Measurements from ENCODE around the gene HORMAD2.
A peak's percentile ranks its signal among the peaks of the same experiment; 100 is the strongest.
"Not testable (repeated sequence)": the region's sequence is repeated elsewhere in the genome, so short reads cannot be mapped to it uniquely, and the experiment has no call there.

The HORMAD2 gene

DNA sequence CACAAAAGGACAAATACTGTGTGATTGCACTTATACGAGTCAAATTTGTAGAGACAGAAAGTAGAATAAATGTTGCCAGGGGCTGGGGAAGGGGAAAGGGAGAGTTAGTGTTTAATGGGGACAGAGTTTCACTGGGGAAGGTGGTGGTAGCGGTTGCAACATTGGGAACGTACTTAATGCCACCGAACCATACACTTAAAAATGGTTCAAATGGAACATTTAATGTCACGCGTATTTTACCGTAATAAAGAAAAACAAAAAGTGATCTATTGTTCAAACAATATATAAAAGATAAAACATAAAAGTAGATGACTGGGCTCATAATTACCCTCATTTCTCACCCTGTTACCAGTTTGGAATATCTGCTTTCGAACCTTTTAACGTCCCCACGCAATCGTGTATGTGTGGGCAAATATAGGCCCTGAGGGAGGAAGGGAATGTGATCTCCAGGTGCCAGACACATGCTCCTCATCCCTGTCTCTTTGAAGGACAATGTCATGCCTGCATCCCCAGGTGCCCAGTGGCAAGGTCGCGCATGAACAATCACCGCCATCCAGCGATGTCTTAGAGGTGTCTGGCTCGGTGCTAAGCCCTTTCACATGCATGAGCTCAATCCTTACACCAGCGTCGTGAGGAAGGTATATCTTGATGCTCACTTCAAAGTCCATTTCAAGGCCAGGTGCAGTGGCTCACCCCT lies 131.0 kb downstream of the HORMAD2 start:
- no peak for DNase-seq (ENCODE audit: low read depth)

DNA sequence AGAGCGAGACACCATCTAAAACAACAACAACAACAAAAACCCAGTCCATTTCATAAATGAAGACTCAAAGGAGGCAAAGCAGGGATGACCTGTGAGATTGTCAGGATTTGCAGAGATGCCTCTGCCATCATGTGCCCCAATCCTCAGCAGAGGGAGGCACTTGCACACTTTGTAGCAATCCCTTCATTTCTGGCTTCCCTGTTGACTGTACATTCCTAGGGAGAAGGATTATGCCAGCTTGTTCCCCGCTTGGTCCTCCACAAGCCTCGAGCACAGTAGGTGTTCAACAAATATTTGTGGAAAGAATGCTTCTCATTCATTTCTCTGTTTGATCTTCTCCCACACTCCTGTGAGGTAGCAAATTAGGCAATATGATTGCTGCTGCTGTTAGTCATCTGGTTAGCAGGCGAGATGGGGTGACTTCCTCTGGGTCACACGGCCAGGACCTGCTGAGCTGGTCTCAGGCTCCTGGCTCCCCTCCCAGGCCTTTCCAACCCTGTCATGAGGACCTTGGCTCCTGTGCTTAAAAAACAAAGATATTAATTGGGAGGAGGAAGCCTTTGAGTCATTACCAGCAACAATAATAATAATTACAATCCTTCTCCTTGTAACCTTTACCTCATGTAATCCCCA lies 132.2 kb downstream of the HORMAD2 start:
- no peak for DNase-seq (ENCODE audit: low read depth)

DNA sequence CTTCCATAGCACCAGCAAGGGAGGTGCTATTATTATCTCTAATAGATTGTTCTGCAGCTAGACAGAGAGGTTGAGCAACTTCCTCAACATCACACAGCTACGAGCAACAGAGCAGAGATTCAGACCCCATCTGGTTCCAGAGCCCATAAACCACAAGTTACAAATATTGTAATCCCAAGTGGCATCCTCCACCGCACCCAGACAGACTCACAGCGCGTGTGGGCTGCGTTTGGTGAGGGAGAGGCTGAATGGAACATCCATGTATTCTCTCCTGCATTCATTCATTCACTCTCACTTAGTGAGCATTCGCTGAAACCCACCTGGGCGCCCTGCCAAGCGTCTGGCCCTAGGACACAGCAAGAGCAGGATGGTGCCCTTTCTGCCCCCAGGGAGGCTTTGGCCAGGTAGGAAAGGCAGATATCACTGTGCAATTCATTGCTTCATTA lies 132.8 kb downstream of the HORMAD2 start:
- no peak for DNase-seq (ENCODE audit: low read depth)

DNA sequence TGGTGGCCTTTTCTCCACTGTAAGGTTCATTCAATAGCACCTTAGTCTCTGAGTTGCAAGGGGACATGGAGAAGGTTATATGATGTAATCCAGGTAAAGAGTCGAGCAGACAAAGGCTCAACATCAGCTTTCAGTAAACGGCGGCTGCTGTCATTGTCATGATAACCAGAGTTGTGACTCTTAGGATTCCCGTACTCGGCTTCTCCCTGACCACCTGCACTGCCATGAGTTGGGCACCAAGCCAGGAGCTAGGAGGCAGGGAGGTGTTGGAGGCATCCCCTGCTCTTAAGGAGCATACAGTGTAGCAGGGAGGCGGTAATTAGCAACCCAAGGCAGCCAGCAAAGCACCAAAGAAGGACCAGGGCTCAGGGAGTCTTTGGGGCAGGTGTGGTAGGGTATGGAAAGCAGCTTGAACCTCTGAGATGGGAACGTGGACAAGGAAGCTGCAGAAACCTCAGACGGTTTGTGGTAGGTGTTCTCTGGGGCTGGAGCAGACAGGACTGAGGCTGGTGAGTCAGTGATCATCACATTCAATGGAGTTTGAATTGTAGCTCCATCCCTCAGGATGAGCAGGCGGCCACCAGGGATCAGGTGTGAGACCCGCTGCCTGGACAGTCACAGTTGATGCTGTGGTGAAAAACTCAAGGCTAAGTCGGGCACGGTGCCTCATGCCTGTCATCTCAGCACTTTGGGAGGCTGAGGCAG lies 134.6 kb downstream of the HORMAD2 start:
- no peak for DNase-seq (ENCODE audit: low read depth)

DNA sequence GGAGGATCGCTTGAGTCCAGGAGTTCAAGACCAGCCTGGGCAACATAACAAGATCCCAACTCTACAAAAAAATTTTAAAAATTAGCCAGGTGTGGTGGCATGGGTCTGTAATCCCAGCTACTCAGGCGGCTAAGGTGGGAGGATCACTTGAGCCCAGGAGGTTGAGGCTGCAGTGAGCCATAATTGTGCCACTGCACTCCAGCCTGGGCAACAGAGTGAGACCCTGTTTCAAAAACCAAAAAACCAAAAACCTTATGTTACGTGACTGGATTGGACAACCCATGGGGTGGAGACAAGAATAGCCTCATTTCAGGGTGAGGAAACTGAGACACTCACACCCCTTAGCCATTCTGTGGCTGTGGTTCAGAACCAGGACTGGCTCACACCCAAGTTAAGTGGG lies 136.0 kb downstream of the HORMAD2 start:
- DNase-seq (ENCODE audit: low read depth) = not testable (repeated sequence)

DNA sequence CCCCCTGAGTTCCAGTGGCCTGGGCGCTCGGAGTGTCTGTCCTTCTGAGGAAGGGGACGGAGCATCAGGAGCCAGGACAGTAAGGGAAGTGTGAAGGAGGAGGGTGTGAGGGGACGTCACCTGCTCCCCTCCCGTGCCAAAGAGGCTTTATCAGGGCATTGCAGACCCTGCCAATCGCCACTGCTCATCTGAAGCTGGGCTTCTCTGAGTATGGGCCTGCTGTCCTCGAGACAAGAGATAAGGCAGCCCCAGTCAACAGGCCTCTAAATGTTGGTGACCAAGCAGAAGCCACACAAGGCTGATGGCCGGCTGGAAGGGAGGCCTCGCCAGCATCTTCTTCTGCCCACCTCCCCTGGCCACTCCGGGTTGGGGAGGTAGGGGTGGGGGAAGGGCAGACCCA lies 136.4 kb downstream of the HORMAD2 start:
- no peak for DNase-seq (ENCODE audit: low read depth)

DNA sequence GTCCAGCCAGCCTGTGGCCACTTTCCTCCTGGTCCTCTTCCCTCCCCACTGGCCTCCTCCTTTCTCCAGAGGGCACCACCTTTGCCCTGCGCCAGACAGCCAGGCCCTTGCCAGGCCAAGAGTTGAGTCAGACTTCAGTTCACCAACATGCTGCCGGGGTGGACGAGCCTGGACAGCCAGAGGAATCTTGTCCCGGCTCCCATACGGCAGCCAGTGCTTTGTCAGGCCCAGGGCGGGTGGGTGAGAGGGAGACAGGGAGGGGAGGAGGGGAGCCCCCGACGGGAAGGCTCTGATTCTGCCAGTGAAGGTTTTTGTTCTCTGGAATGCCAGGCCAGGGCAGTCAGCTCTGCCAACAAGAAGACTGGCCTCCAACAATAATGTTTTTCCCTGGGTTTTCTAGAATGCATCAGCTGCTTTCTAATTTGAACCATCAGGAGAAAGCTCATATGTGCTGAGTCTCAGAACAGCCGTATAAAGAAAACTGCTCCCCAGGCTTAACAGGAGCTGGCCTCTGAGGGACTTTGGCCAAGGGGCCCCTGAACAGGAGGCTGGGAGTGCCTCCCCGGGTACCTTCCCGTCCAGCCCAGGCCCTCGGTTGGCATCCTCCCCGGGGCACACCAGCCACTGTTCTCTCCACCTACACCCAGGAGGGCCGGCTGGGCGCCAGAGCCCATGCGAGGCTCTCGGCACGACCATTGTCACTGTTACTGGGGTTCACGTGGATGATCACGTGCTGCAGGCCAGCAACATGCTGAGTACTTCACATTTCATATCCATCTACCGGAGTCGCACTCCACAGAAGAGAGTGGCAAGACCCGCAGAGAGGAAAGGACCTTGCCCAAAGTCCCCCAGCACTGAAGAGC lies 137.7 kb downstream of the HORMAD2 start:
- DNase-seq (ENCODE audit: low read depth) = no peak

DNA sequence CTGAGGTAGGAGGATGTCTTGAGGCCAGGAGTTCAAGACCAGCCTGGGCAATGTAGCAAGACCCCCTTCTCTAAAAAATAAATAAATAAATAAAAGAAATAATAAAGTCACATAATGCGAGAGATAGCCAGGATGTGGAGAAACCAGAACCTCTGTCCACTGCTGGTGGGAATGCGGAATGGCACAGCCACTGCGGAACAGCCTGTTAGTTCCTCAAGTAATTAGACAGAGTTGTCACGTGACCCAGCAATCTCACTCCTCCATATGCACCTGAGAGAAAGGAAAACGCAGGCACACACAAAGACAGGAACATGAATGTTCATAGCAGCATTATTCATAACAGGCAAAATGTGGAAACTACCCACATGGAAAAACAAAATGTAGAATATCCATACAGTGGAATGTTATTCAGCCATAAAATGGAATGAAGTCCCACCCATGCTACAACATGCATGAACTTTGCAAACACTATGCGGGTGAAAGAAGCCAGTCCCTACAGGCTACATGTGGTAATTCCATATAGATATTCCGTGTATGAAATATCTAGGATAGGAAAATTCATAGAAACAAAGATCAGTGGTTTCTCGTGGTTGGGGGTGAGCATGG lies 138.9 kb downstream of the HORMAD2 start:
- DNase-seq (ENCODE audit: low read depth) = no peak

DNA sequence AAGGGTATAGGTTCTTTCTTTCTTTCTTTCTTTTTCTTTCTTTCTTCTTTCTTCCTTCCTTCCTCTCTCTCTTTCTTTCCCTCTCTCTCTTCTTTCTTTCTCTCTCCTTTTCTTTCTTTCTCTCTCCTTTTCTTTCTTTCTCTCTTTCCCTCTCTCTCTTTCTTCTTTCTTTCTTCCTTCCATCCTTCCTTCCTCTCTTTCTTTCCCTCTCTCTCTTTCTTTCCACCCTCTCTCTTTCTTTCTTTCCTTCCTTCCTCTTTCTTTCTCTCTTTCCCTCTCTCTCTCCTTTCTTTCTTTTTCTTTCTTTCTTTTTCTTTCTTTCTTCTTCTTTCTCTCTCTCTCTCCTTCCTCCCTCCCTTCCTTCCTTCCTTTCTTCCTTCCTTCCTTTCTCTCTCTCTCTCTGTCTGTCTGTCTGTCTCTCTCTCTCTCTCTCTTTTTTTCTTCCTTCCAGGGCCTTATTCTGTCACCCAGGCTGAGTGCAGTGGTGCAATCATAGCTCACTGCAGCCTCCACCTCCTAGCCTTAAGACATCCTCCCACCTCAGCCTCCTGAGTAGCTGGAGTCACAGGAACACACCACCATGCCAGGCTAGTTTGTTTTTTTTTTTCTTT lies 139.5 kb downstream of the HORMAD2 start:
- no peak for DNase-seq (ENCODE audit: low read depth)

DNA sequence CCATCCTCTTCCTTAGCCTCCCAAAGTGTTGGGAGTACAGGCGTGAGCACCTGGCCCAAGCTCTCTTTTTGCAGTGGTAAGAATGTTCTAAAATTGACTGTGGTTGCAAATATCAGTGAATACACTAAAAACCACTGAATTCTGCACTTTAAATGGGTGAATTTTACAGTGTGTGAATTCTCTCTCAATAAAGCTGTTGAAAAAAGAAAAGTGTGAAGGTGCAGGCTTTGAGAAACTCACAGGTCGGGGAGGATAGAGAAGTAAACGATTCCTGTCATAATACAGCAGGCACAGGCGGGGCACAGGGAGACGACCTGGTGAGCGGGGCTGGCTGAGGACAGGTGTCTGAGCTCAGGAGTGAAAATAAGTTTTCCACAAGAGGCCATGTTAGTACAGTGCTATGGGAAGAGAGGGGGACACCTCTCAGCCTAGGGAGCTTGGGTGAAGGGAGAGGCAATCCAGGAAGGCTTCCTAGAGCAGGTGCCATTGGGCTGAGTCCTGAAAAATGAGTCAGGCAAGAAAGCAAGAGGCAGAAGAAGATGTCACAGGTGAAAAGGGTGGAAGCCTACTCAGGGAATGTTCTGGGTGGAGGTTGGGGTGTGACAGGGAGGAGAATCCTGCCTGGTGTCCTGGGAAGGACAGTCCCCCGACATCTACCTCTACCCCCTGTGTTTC lies 140.2 kb downstream of the HORMAD2 start:
- DNase-seq (ENCODE audit: low read depth) = no peak

DNA sequence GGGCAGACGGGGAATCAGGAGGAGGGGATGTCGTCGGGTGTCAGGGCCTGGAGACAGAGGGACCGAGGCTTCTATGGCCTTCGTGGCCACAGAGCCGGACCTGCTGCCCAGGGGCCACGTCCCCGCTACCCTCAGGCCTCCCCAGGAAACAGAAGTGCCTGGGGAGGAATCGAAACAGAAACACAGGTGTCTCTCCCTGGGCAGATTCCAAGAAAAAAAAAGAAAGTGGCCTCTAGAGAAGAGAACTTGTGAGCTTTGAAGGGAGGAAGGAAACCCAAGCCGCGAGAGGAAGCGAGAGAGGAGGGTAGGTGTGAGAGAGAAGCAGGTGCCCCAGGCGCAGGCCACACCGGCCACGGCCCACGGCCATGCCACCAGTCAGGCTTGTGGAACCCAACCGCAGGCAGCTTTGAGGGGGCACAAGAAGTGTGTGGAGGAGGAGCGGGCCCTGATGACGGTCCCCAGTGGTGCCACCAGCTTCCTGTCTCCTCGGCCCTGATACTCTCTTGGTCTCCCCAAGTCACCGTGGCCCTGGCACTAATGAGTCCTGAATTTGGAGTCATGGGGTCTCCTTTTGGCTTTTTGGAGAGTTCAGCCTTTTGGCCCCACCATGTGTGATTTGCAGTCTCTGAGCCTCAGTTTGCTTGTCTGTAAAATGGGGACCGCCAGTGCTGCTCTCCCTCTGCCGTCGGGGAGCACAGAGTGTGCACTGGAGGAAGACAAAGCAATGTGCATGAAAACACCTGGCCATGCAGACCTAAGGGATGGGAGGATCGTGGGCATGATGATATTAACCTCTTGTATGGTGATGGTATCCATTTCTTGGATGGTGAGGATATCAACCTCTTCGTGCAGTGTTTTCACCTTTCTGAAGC lies 141.1 kb downstream of the HORMAD2 start:
- DNase-seq (ENCODE audit: low read depth) = peak; percentile 13

DNA sequence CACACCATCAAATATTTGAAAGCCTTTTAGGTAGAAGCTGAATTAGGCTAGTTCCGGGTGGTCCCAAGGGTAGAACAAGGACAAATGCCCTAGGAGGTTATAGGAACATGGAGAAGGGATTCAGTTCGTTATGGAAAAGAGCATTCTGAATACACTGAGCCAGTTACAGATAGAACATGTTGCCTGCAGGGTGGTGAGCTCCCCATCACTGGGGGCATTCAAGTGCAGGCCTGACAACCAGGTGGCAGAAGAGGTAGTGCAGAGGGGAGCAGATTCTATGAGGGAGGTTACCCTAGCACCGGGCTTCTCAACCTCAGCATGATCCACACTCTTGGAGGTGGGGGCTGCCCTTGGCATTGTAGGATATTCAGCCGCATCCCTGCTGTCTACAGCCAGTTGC lies 142.1 kb downstream of the HORMAD2 start:
- DNase-seq (ENCODE audit: low read depth) = no peak

DNA sequence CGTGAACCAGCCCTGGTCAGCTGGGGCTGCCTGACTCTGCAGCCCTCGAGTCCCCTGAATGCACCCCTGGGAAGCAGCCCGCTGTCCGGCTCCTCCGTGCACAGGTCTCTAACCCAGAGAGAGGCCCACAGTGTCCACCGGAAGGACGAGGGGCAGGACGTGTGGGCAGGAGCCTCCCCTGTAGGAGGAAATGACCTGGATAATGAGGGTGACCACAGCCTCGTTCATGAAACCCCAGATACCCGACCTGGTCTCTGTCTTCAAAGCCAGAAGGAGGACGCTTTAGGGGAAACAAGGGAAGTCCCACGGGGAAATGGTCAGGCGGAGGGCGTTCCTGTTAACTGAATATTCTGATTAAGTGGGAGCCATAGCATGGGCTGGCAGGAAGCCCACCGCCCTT lies 143.0 kb downstream of the HORMAD2 start:
- no peak for DNase-seq (ENCODE audit: low read depth)

DNA sequence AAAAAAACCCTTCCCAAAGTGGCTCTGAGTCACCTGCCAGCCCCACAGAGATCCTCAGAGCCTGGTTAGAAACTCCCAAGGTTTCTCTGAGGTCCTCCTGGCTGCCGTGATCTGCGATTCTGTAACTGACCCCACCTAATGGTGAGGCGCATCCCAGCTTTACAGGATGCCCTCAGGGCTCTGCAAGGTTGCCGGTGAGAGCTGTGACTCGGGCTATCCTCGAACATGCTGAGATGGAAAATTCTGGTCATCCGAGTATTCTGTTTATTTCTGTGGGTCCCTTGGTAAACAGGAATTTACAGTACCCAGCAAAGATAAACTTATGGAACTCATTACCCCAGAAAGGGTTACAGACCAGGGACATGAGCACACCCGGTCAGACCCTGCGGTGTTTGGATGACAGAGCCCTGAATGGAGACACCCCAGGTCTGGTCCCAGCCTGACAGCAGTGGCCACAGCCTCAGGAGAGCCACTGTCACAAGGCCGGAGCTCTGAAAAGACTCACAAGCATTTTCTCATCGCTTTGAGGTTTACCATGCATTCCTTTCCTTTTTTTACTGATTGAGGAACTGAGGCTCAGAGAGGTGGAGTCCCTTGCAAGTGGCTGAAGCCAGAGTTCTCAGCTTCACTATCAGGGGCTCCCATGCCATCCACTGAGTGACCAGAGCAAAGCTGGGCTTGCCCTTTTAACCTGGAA lies 144.0 kb downstream of the HORMAD2 start:
- DNase-seq (ENCODE audit: low read depth) = no peak

DNA sequence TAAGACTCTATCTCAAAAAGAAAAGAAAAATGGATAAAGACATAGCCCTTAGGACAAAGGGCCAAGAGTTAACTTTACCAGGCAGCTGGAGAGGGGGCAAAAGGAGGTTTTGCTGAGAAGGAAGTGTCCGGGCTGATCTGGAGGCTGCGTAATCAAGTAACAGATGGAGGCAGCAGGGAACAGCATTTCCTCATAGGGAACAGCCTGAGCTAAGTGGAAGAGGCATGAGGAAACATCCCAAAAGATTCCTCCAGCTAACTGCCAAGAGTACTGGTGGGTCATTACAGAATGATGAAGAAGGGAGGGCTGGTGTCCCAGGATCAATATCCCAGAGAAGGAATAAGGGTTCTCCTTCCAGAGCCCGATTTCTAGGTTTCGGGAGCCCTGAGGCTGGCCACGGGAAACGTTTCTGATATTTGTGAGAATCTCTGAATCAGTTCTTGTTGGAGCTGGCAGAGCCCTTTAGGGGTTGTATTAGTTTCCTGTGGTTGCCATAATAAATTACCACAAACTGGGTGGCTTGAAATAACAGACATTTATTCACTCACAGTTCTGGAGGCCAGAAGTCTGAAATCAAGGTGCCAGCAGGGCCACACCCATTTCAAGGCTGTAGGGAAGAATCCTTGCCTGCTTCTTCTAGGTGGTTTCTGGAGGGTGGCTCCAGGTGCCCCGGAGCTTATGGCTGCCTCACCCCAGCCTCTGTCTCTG lies 145.1 kb downstream of the HORMAD2 start:
- DNase-seq (ENCODE audit: low read depth) = no peak

DNA sequence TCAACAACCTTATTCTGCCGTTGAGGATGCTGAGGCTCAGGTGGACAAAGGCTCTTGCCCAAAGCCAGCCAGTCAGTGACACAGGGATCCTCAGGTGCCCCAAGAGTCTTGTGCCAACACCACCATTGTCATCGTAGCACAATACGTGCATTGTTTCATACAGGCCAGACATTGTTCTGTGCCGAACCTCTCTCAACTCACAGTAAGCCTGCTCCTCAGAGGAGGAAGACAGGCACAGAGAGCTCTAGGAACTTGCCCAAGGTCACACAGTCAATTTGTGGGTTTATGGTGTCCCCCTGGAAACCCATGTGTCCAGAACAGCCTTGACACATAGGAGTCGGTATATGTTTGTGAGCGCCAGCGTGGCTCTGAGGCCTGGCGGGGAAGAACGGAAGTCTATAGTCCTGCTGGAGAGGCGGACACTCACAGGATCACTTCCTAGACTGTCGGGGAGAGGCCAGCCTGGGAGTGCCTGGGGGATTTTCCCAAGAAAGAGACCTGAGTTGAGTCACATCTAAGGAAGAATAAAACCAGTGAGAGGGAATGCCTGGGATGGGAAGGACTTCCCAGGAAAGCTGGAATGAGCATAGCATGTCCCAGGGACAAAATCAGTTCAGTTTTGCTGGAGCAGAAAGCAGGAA lies 146.0 kb downstream of the HORMAD2 start:
- no peak for DNase-seq (ENCODE audit: low read depth)
